ENCODE data around the gene SCMH1.
"Not testable (repeated sequence)": the region's sequence is repeated elsewhere in the genome, so short reads cannot be mapped to it uniquely, and the experiment has no call there.

SCMH1 gene

DNA sequence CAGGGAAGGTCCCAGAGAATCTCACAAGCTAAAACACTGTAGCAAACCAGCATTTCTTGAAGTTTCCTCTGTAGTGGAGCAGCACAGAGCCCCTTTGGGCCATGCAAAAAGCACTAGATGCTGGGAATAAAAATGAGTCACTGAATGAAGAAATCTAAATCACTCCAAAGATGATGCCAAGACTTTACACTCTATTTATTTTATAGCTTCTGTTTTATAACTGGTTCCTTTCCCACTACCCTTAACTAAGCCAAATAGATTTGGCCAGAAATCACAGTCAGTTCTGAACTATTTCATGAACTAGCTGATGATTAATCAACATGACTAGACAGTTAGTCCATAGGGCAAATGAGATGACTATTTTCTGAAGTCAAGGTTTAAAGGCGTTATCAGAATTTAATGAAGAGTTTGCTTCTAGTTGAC is 89.5 kb downstream of the SCMH1 start:
- no peak for DNase-seq (ENCODE audit: low read depth in 2 of 2)

DNA sequence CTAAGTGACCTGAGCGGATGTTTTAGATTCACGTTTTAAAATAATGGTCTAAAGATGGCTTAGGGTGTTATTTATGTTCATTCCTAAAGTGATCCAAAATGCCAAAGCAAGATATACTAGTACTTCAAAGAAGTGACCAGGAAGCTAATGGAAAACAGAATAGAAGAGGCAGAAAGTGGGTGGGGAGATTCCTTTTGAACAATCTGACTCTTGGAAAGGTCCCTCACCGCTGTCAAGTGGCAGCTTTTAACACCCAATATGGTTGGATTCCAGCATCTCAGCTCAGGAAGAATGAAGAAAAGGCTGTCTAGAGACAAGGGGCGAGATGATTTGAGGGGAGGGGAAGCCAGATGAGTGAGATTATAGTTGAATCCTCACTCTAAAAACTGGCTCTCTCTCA is 90.3 kb downstream of the SCMH1 start:
- DNase-seq (ENCODE audit: low read depth in 2 of 2), result no peak

- DNase-seq (ENCODE audit: low read depth in 2 of 2), result no peak
Measured at GRCh38 chr1:41149570-41149969, 92.5 kb downstream of the SCMH1 start.

DNA sequence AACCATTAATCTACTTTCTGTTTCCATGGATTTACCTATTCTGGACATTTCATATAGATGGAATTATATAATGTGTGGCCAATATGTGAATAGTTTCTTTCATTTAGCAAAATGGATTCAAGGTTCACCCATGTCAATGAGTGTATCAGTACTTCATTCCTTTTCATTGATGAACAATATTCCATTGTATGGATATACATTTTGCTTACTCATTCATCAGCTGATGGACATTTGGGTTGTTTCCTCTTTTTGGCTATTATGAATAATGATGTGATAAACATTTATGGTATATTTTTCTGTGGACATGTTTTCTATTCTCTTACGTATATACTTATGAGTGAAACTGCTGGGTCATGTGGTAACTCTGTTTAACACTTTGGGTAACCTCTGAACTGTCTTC is 97.8 kb downstream of the SCMH1 start:
- no peak for DNase-seq (ENCODE audit: low read depth in 2 of 2)

- no peak for DNase-seq (ENCODE audit: low read depth in 2 of 2)
Measured at GRCh38 chr1:41138549-41138948, 103.6 kb downstream of the SCMH1 start.

GRCh38 chr1:41135196-41135947 is 106.7 kb downstream of the SCMH1 start:
- DNase-seq (ENCODE audit: low read depth in 2 of 2), result no peak

GRCh38 chr1:41134325-41134724 is 107.8 kb downstream of the SCMH1 start:
- DNase-seq (ENCODE audit: low read depth in 2 of 2), result not testable (repeated sequence)

GRCh38 chr1:41122851-41123518 is 119.1 kb downstream of the SCMH1 start:
- DNase-seq (ENCODE audit: low read depth in 2 of 2), result no peak

GRCh38 chr1:41122148-41122547 is 120.0 kb downstream of the SCMH1 start:
- DNase-seq (ENCODE audit: low read depth in 2 of 2), result no peak

GRCh38 chr1:41118645-41119044 is 123.5 kb downstream of the SCMH1 start:
- no peak for DNase-seq (ENCODE audit: low read depth in 2 of 2)

DNA sequence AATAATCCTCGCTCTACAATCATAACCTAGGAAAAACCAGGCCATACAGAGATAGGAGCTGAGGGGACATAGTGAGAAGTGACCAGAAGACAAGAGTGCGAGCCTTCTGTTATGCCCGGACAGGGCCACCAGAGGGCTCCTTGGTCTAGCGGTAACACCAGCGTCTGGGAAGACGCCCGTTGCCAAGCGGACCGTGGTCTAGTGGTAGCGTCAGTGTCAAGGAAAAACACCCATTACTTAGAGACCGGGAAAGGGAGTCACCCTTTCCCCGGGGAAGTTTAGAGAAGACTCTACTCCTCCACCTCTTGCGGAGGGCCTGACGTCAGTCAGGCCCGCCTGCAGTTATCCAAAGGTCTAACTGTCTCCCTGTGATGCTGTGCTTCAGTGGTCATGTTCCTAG is 124.9 kb downstream of the SCMH1 start:
- not testable (repeated sequence) for DNase-seq (ENCODE audit: low read depth in 2 of 2)

DNA sequence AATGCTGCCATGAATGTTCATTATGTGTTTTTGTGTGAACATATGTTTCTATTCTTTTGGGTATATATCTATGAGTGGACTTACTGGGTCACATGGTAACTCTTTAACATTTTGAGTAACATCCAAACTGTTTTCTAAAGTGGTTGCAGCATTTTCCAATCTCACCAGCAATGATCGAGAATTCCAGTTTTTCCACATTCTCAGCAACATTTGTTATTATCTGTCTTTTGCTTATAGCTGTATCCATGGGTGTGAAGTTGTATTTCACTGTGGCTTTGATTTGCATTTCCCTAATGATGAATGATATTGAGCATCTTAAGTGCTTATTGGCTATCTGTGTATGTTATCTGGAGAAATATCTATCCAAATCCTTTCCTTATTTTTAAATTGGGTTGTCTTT is 131.4 kb downstream of the SCMH1 start:
- no peak for DNase-seq (ENCODE audit: low read depth in 2 of 2)

- DNase-seq (ENCODE audit: low read depth in 2 of 2), result no peak
Measured at GRCh38 chr1:41110286-41110685, 131.8 kb downstream of the SCMH1 start.

DNA sequence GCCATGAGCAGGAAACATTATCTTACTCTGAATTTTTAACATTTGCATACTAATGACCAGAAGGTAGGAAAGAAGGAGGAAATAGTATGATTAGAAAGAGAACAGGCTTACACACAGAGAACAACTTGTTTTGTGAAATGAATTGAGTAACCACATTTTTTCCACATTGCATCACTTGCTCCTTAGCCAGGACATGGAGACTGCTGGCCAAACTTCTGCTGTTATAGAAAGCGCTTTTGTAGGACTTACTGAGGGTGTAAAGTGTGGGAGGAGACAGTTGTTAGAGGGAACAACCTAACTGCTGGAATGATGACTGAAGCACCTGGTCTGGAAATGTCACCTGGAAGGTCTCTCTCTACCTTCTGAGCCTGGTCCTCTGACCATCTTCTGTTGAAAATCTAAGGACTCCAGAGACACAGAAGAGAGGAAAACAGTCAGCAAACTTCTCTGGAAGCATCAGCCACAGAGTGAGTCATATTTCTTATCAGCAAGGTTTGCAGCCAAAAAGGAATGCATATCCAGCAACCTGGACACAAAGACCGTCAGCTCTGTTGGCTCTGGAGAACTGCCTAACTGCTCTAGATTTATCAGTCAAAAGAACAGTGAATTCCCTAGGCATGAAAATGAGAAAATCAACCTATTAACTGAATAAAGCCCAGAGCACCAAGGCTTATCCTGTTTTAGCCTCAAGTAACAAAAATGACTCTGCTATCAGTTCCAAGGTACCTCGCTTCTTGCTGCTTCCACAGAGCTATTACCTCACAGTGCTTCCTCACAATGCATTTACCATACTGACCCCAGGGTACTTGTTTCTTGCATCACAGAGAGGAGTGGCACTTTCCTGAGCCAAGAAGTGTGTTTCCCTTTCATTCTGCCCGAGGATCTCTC is 132.6 kb downstream of the SCMH1 start:
- no peak for DNase-seq (ENCODE audit: low read depth in 2 of 2)

- DNase-seq (ENCODE audit: low read depth in 2 of 2), result no peak
Measured at GRCh38 chr1:41108696-41109275, 133.3 kb downstream of the SCMH1 start.

- no peak for DNase-seq (ENCODE audit: low read depth in 2 of 2)
Measured at GRCh38 chr1:41103766-41104165, 138.3 kb downstream of the SCMH1 start.

DNA sequence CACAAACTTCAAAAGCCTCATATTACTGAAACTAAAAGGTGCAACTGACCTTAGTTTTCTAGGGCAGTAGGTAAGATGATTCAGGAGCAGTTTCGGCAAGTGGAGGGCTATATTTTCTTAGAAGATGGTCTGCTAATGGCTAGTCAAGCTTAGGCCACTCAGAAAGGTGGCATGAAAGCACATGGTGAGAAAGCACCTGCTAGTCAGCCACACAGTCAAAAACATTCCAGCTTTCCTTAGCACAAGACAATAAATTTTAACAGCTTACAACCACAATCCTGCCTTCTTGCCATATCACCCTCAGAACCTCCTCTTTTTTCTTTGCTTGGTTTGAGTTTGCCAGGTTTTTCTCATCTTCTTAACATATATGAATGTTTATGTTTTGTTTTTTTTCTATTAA is 139.5 kb downstream of the SCMH1 start:
- DNase-seq (ENCODE audit: low read depth in 2 of 2), result no peak

DNA sequence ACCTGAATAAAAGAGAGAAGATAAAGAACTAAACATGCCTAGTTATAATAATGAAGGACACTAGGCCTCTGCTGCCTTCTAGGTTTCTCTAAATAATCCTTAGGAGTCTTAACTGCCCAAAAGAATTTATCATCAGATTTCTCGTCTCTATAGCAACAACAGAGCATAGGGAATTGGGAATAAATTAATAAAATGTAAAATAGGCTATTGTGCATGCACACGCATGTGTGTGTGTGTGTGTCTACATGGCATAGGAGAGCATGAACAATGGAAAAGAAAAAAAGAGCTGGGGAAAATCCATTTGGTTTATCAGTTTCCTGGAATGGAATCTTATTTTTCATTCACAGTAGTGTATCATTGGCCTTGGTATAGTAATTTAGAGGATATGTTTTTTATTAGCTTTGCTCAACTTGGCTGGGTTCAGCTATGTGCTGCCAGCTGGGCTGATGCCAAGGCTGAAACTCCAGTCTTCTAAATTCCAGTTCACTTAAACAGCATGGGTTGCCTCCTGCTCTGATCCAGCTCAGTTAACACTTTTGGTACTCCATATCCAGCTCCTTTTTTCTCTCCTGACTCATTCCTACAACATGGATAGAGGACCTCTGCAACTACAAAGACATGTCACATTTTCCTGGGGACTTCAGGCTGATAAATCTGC is 140.0 kb downstream of the SCMH1 start:
- DNase-seq (ENCODE audit: low read depth in 2 of 2), result no peak

GRCh38 chr1:41101076-41101475 is 141.0 kb downstream of the SCMH1 start:
- DNase-seq (ENCODE audit: low read depth in 2 of 2), result no peak

DNA sequence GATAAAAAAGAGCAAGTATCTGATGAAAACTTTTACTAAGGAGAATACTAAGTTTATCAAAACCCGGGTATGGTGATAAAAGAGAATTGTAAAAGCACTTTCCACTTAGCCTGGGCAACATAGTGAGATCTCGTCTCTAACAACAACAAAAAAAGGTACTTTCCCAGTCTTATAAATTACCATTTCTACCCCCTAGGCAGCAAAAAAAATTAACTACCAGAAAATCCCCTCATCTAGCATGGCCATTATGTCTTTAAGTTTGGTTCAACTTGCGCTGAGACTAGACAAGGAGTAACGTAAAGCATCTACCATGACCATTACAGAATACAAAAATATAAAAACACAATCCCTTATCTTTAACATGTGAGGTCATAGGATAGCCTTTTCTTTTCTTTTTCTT is 141.9 kb downstream of the SCMH1 start:
- no peak for DNase-seq (ENCODE audit: low read depth in 2 of 2)

DNA sequence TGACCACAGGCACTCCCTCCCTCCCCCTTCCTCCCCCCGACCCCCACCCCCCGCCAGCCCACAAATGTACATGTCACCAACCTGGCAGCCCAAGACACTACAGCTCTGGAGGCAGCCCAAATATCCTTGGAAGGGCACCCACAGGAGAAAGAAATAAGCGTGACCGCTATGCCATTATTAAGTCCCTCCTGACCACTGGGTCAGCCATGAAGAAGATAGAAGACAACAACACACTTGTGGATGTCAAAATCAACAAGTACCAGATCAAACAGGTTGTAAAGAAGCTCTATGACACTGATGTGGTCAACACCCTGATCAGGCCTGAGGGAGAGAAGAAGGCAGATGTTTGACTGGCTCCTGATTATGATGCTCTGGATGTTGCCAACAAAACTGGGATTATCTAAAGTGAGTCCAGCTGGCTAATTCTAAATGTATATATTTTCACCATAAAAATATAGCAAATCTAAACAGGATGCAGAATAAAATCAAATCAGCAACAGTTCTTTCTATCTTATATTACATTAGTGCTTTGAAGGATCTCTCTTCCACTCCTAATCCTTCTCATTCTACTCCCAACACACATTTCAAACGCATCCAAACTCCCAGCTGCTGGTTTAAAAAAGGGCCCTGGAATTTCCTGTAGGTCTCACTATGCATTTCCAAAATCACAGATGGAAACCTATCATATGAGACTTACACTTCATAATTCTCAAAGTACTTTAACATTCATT is 143.2 kb downstream of the SCMH1 start:
- no peak for DNase-seq (ENCODE audit: low read depth in 2 of 2)
